Loucy (cell line): ENCODE measurements around the gene SYNGR1.

Experiments used
- H2AFZ ChIP-seq: fragments of 200-600 bp; sonication (generic); 2 replicates; pipeline ENCODE4 v1.6.0; 2016; ENCODE audit warnings: antibody characterized with exemption, mild to moderate bottlenecking, low read length, moderate library complexity
- H3F3A ChIP-seq: fragments of 200-600 bp; 2 replicates; pipeline ENCODE4 v1.6.0; 2016; ENCODE audit warnings: antibody characterized with exemption, low read depth, mild to moderate bottlenecking
- H3K27me3 ChIP-seq: fragments of 200-600 bp; sonication (generic); 2 replicates; pipeline ENCODE4 v1.6.1; 2014; ENCODE audit warnings: low read length, mild to moderate bottlenecking; ENCODE audit not compliant: insufficient read depth, poor library complexity, severe bottlenecking
- H3K36me3 ChIP-seq: fragments of 200-600 bp; sonication (generic); 2 replicates; pipeline ENCODE4 v1.6.1; 2016; ENCODE audit warnings: low read length; ENCODE audit not compliant: insufficient read depth
- H3K4me1 ChIP-seq: fragments of 200-600 bp; sonication (generic); 2 replicates; pipeline ENCODE4 v1.5.1; 2014; ENCODE audit warnings: low read length, mild to moderate bottlenecking; ENCODE audit not compliant: insufficient read depth, poor library complexity, severe bottlenecking
- H3K4me2 ChIP-seq: fragments of 200-600 bp; sonication (generic); 2 replicates; pipeline ENCODE4 v1.6.0; 2014; ENCODE audit warnings: antibody characterized with exemption, low read length, low read depth, mild to moderate bottlenecking; ENCODE audit not compliant: poor library complexity, severe bottlenecking
- H3K4me3 ChIP-seq: fragments of 200-600 bp; sonication (generic); 2 replicates; pipeline ENCODE4 v1.5.1; 2014; ENCODE audit warnings: low read length, mild to moderate bottlenecking, mixed read lengths; ENCODE audit not compliant: poor library complexity, severe bottlenecking
- H3K79me2 ChIP-seq: fragments of 200-600 bp; sonication (generic); 2 replicates; pipeline ENCODE4 v1.6.1; 2014; ENCODE audit warnings: low read length; ENCODE audit not compliant: insufficient read depth
- H3K9ac ChIP-seq: fragments of 200-600 bp; sonication (generic); 2 replicates; pipeline ENCODE4 v1.6.0; 2014; ENCODE audit warnings: mild to moderate bottlenecking, low read depth, low read length, moderate library complexity; ENCODE audit not compliant: poor library complexity, severe bottlenecking
- H3K9me2 ChIP-seq: fragments of 200-600 bp; sonication (generic); replicated peaks from 2 replicates; pipeline ENCODE4 v1.6.1; 2016; ENCODE audit warnings: low read depth, low read length, mixed read lengths
- H3K9me3 ChIP-seq: fragments of 200-600 bp; sonication (generic); 2 replicates; pipeline ENCODE4 v1.6.1; 2014; ENCODE audit warnings: mild to moderate bottlenecking, antibody characterized with exemption, low read length, low read depth; ENCODE audit not compliant: insufficient read depth
- H4K20me1 ChIP-seq: fragments of 200-600 bp; sonication (generic); 2 replicates; pipeline ENCODE4 v1.6.0; 2014; ENCODE audit warnings: antibody characterized with exemption, low read length, mild to moderate bottlenecking; ENCODE audit not compliant: insufficient read depth, poor library complexity, severe bottlenecking
- EZH2phosphoT487 ChIP-seq: fragments of 200-600 bp; IDR thresholded peaks from 2 replicates; pipeline ENCODE4 v1.6.1; 2018; ENCODE audit warnings: antibody characterized with exemption, mild to moderate bottlenecking, moderate library complexity, borderline replicate concordance
- TF ChIP-seq, protein P1 (sequence below): fragments of 200-600 bp; sonication (generic); conservative IDR thresholded peaks from 2 replicates; pipeline ENCODE4 v1.5.1; 2014; ENCODE audit warnings: mild to moderate bottlenecking, antibody characterized with exemption, low read length

Gene SYNGR1

DNA sequence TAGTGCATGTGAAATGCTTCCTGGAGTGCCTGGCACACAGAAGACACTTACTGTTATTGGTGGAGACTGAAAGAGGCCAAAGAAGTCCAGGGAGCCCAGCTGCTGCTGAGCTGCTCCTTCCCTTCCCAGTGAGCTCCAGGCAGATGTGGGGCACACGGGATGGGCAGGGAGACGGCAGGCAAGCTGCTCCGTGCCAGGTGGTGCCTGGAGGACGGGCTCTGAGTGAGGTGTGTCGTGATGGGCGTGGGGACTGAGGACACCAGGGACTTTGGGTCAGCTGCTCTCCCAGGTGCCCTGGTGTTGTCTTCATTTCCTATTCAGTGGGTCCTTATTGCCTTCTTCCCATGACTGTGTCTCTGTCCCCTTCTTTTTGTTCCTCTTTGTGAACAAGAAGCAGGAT is 69.3 kb downstream of the SYNGR1 start:
- H3K4me2 ChIP-seq = no peak overlapping the region
- no peaks in the 10 kb centered on the region for H3K9me3 ChIP-seq
- peaks cover 35% of the 10 kb centered on the region; the same call in 1 of the 2 replicates for H3K36me3 ChIP-seq
- no peak overlapping the region for H2AFZ ChIP-seq
- peaks cover 8% of the 10 kb centered on the region for H3K4me1 ChIP-seq
- H3K79me2 ChIP-seq = 0 out of 2 replicates have a peak, but pooled peaks cover under 1% of the 10 kb centered on the region
- no peaks in the 10 kb centered on the region for H3K9me2 ChIP-seq
- H3F3A ChIP-seq = no peaks in the 10 kb centered on the region
- no peaks in the 10 kb centered on the region for H3K27me3 ChIP-seq
- H4K20me1 ChIP-seq = no peaks in the 10 kb centered on the region
- no peak for TF ChIP-seq EZH2phosphoT487
- TF ChIP-seq, protein P1, sequence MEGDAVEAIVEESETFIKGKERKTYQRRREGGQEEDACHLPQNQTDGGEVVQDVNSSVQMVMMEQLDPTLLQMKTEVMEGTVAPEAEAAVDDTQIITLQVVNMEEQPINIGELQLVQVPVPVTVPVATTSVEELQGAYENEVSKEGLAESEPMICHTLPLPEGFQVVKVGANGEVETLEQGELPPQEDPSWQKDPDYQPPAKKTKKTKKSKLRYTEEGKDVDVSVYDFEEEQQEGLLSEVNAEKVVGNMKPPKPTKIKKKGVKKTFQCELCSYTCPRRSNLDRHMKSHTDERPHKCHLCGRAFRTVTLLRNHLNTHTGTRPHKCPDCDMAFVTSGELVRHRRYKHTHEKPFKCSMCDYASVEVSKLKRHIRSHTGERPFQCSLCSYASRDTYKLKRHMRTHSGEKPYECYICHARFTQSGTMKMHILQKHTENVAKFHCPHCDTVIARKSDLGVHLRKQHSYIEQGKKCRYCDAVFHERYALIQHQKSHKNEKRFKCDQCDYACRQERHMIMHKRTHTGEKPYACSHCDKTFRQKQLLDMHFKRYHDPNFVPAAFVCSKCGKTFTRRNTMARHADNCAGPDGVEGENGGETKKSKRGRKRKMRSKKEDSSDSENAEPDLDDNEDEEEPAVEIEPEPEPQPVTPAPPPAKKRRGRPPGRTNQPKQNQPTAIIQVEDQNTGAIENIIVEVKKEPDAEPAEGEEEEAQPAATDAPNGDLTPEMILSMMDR = no peak
- no peak overlapping the region for H3K4me3 ChIP-seq
- H3K9ac ChIP-seq = no peak overlapping the region

DNA sequence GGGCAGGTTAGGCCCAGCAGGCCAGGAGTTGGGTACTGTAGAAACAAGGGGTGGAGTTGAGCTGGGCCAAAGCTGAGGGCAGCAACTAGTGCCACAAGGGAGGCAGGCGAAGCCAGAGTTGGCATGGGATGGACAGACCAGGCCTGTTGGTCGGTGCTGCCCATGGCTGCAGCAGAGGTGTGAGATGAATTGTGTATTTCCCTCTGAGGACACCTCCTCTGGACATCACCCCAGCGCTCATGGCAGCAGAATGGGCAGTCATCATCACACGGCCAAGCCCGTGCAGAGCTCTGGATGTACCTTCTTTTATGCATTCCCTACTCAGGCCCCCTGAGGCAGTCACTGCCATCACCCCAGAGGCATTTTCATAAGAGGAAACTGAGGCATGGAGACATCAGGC is 70.1 kb downstream of the SYNGR1 start:
- no peaks in the 10 kb centered on the region for H3K9me3 ChIP-seq
- H4K20me1 ChIP-seq = no peaks in the 10 kb centered on the region
- no peaks in the 10 kb centered on the region for H3K27me3 ChIP-seq
- no peak overlapping the region for H3K4me3 ChIP-seq
- H3K9me2 ChIP-seq = no peaks in the 10 kb centered on the region
- H3K79me2 ChIP-seq = no peaks in the 10 kb centered on the region
- no peaks in the 10 kb centered on the region for H3K4me1 ChIP-seq
- H3K36me3 ChIP-seq = peaks cover 35% of the 10 kb centered on the region; the same call in 1 of the 2 replicates
- H3K4me2 ChIP-seq = no peak overlapping the region
- TF ChIP-seq, protein P1 = no peak
- no peak for TF ChIP-seq EZH2phosphoT487
- H3K9ac ChIP-seq = no peak overlapping the region
- H3F3A ChIP-seq = no peaks in the 10 kb centered on the region
- H2AFZ ChIP-seq = no peak overlapping the region

DNA sequence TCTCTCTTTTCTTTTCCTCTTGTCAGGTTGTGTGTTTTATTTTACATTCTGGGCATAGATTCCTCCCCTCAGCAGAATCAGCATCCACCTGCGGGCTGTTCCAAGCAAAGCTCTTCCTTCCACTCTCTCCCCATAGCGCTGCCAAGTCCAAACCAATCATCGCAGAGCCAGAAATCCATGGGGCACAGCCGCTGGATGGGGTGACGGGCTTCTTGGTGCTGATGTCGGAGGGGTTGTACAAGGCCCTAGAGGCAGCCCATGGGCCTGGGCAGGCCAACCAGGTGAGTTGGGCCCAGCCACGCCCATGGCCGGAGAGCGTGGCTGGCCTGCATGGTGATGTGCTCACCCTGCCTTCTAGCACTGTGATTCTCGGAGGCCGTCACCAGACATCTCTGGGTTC is 71.9 kb downstream of the SYNGR1 start:
- TF ChIP-seq, protein P1 = no peak
- TF ChIP-seq EZH2phosphoT487 = no peak
- no peak overlapping the region for H3K4me3 ChIP-seq
- no peaks in the 10 kb centered on the region for H3K9me2 ChIP-seq
- no peaks in the 10 kb centered on the region for H4K20me1 ChIP-seq
- no peaks in the 10 kb centered on the region for H3F3A ChIP-seq
- no peaks in the 10 kb centered on the region for H3K27me3 ChIP-seq
- H3K4me1 ChIP-seq = no peaks in the 10 kb centered on the region
- no peak overlapping the region for H2AFZ ChIP-seq
- no peaks in the 10 kb centered on the region for H3K79me2 ChIP-seq
- peaks cover 34% of the 10 kb centered on the region; the same call in 1 of the 2 replicates for H3K36me3 ChIP-seq
- no peaks in the 10 kb centered on the region for H3K9me3 ChIP-seq
- no peak overlapping the region for H3K9ac ChIP-seq
- H3K4me2 ChIP-seq = no peak overlapping the region
